SK-N-SH (cell line): Measurements from ENCODE around the gene RPAP3.

Experiments used
- CTCF ChIP-seq: fragments of 200-600 bp; sonication (generic); IDR thresholded peaks from 2 replicates; pipeline ENCODE4 v1.6.1; 2017; ENCODE audit warnings: antibody characterized with exemption, mild to moderate bottlenecking, moderate library complexity
- EP300 ChIP-seq, 2 experiments: IDR thresholded peaks; 2 replicates each; pipeline versions ENCODE4 v1.4.0 to v1.6.1; 2012; ENCODE audit warnings: borderline replicate concordance in 1 of 2, low read depth in 1 of 2, low read length in 1 of 2
- GABPA ChIP-seq: IDR thresholded peaks from 2 replicates; pipeline ENCODE4 v1.4.0; 2012; ENCODE audit warnings: low read depth, mild to moderate bottlenecking
- MAX ChIP-seq: IDR thresholded peaks from 2 replicates; pipeline ENCODE4 v1.4.0; 2012; ENCODE audit warnings: low read depth
- MEF2A ChIP-seq: IDR thresholded peaks from 2 replicates; pipeline ENCODE4 v1.4.0; 2012; ENCODE audit warnings: low read depth, borderline replicate concordance
- POLR2AphosphoS5 ChIP-seq: IDR thresholded peaks from 2 replicates; pipeline ENCODE4 v1.6.1; 2012; ENCODE audit warnings: low read depth, low read length
- RAD21 ChIP-seq: IDR thresholded peaks from 2 replicates; pipeline ENCODE4 v1.6.1; 2012; ENCODE audit warnings: mild to moderate bottlenecking, low read length
- RCOR1 ChIP-seq: fragments of 150-350 bp; IDR thresholded peaks from 2 replicates; pipeline ENCODE4 v1.6.1; 2017; ENCODE audit warnings: antibody characterized with exemption, low read length
- REST ChIP-seq: IDR thresholded peaks from 2 replicates; pipeline ENCODE4 v1.6.1; 2012; ENCODE audit warnings: mild to moderate bottlenecking, low read depth, low read length, moderate library complexity
- RFX5 ChIP-seq: IDR thresholded peaks from 2 replicates; pipeline ENCODE4 v1.6.1; 2012; ENCODE audit warnings: mild to moderate bottlenecking, improper control_type of control experiment, low read length
- SMC3 ChIP-seq: IDR thresholded peaks from 2 replicates; pipeline ENCODE4 v1.6.1; 2012; ENCODE audit warnings: low read depth, low read length, improper control_type of control experiment
- YY1 ChIP-seq: IDR thresholded peaks from 2 replicates; pipeline ENCODE4 v1.4.0; 2012; ENCODE audit warnings: low read depth, mild to moderate bottlenecking

- TF ChIP-seq RCOR1 (no peak), CTCF (no peak), RAD21 (no peak), GABPA (no peak), SMC3 (no peak), MAX (no peak), POLR2AphosphoS5 (no peak), RFX5 (no peak), MEF2A (no peak), EP300 (IDR thresholded peaks at IDR 0.05; ENCODE audit: borderline replicate concordance in 1 of 2, low read depth in 1 of 2, low read length in 1 of 2) (no peak), REST (no peak), YY1 (no peak)
Observed at GRCh38 chr12:47617476-47617875, 88.4 kb downstream of the RPAP3 start.
